IMR-90 (cell line): ENCODE results near the gene DALRD3.

Experiments
- CEBPB ChIP-seq: IDR thresholded peaks from 2 replicates; pipeline ENCODE4 v1.6.1; 2012; ENCODE audit warnings: low read depth, low read length, improper control_type of control experiment
- MAFK ChIP-seq: IDR thresholded peaks from 2 replicates; pipeline ENCODE4 v1.6.1; 2012; ENCODE audit warnings: low read depth, low read length, improper control_type of control experiment
- MAZ ChIP-seq: IDR thresholded peaks from 2 replicates; pipeline ENCODE4 v1.6.1; 2012; ENCODE audit warnings: low read depth, mild to moderate bottlenecking, low read length, improper control_type of control experiment, moderate library complexity, borderline replicate concordance
- NFE2L2 ChIP-seq: fragments of 150-350 bp; IDR thresholded peaks from 2 replicates; pipeline ENCODE4 v1.6.1; 2016; ENCODE audit warnings: low read depth, mild to moderate bottlenecking, low read length
- POLR2A ChIP-seq: IDR thresholded peaks from 2 replicates; pipeline ENCODE4 v1.6.1; 2012; ENCODE audit warnings: mild to moderate bottlenecking, low read depth, low read length
- RAD21 ChIP-seq: IDR thresholded peaks from 2 replicates; pipeline ENCODE4 v1.6.1; 2012; ENCODE audit warnings: low read length, improper control_type of control experiment
- RCOR1 ChIP-seq: IDR thresholded peaks from 2 replicates; pipeline ENCODE4 v1.6.1; 2012; ENCODE audit warnings: mild to moderate bottlenecking, low read length, improper control_type of control experiment; ENCODE audit not compliant: insufficient replicate concordance
- RFX5 ChIP-seq: IDR thresholded peaks from 2 replicates; pipeline ENCODE4 v1.8.0; 2012; ENCODE audit warnings: low read depth, mild to moderate bottlenecking, low read length, moderate library complexity
- SMC3 ChIP-seq: fragments of 150-350 bp; IDR thresholded peaks from 2 replicates; pipeline ENCODE4 v1.6.1; 2016; ENCODE audit warnings: low read depth, mild to moderate bottlenecking, antibody characterized with exemption, low read length, moderate library complexity
- TF ChIP-seq, protein P1 (sequence below): conservative IDR thresholded peaks from 2 replicates; pipeline ENCODE4 v1.5.1; 2012; ENCODE audit warnings: mild to moderate bottlenecking, low read depth, low read length, improper control_type of control experiment
- TF ChIP-seq, protein P2 (sequence below): fragments of 150-350 bp; IDR thresholded peaks from 2 replicates; pipeline ENCODE4 v1.6.1; 2017; ENCODE audit warnings: mild to moderate bottlenecking, antibody characterized with exemption, low read length, low read depth

DNA sequence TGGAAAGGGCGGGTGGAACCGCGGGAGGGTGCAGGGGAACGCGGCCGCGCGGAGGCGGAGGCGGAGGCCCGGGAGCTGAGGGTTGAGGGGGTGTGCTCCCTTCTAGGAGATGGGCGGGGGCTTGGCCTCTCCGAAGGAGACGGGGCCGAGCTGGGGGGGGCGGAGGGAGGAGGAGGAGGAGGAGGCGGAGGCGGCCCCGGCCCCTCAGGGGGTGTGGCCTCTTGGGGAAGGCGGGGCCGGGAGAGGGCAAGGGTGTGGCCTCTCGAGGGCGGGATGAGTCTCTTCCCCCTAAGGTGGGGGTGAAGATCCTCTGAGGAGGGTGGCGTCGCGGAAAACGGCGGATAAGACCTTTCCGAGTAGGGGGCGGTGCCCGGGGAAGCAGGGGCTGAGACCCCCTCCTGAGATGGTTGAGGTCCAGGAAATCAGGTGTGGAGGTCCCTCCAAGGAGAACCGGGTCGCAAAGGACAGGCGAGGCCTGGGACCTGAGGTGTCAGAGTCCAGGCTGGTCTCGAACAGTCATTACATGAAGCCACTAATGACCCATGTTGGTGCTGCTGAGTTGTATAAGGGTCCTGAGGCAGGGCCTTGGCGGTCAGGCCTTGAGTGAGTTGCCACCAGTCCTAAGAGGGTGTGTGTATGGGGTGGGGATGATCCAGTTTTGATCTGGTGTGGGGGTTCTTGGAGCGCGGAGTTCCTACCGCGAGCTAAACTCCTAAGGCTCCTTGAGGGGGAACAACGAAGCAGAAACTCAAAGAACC lies 10.4 kb downstream of the DALRD3 start:
- TF ChIP-seq, protein P1, sequence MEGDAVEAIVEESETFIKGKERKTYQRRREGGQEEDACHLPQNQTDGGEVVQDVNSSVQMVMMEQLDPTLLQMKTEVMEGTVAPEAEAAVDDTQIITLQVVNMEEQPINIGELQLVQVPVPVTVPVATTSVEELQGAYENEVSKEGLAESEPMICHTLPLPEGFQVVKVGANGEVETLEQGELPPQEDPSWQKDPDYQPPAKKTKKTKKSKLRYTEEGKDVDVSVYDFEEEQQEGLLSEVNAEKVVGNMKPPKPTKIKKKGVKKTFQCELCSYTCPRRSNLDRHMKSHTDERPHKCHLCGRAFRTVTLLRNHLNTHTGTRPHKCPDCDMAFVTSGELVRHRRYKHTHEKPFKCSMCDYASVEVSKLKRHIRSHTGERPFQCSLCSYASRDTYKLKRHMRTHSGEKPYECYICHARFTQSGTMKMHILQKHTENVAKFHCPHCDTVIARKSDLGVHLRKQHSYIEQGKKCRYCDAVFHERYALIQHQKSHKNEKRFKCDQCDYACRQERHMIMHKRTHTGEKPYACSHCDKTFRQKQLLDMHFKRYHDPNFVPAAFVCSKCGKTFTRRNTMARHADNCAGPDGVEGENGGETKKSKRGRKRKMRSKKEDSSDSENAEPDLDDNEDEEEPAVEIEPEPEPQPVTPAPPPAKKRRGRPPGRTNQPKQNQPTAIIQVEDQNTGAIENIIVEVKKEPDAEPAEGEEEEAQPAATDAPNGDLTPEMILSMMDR: no peak
- TF ChIP-seq POLR2A: no peak
- TF ChIP-seq, protein P2, sequence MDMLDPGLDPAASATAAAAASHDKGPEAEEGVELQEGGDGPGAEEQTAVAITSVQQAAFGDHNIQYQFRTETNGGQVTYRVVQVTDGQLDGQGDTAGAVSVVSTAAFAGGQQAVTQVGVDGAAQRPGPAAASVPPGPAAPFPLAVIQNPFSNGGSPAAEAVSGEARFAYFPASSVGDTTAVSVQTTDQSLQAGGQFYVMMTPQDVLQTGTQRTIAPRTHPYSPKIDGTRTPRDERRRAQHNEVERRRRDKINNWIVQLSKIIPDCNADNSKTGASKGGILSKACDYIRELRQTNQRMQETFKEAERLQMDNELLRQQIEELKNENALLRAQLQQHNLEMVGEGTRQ: no peak
- TF ChIP-seq RFX5: no peak
- no peak for TF ChIP-seq SMC3
- TF ChIP-seq MAZ: peak; percentile 84
- no peak for TF ChIP-seq MAFK
- no peak for TF ChIP-seq RAD21
- no peak for TF ChIP-seq CEBPB
- no peak for TF ChIP-seq RCOR1
- no peak for TF ChIP-seq NFE2L2
